Suppressor macrophage treated with lipopolysaccharide for 4 hours (primary cell): ENCODE results near the gene CD300A.

Experiments used
- DNase-seq: peaks from one replicate; pipeline ENCODE4 v3.0.0-alpha.2; 2020

CD300A gene

GRCh38 chr17:74466111-74466827 lies at the start of gene CD300A:
TSS of gene CD300A (plus strand) at chr17:74466634. CDS start at chr17:74466704, 70 bp downstream.
- peak; percentile 81 for DNase-seq

- DNase-seq, result peak; percentile 77
Observed at GRCh38 chr17:74417178-74418045, 49.0 kb upstream of the CD300A start.

- no peak for DNase-seq
Observed at GRCh38 chr17:74419928-74420411, 46.5 kb upstream of the CD300A start.

GRCh38 chr17:74424117-74424516 lies 42.3 kb upstream of the CD300A start:
- no peak for DNase-seq

DNA sequence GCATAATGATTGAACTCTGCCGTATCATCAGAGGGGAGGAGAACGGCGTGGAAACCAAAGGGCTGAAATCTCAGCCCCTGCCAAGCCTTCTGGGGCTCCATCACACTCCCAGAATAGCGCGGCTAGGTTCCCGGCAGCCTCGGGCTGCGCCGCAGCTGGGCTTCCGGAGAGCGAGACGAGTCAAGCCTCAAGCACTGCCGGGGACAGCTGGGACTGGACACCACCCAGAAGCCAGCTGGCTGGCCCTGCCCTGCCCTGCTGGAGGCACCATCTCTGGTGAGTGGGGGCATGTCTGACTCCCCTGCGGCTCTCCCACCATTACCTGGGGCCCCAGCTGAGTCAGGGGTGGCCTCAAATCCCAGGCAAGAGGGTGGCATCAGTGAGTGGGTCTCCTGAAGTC lies 41.8 kb upstream of the CD300A start:
- no peak for DNase-seq

- no peak for DNase-seq
Observed at GRCh38 chr17:74426551-74427047, 39.8 kb upstream of the CD300A start.

DNA sequence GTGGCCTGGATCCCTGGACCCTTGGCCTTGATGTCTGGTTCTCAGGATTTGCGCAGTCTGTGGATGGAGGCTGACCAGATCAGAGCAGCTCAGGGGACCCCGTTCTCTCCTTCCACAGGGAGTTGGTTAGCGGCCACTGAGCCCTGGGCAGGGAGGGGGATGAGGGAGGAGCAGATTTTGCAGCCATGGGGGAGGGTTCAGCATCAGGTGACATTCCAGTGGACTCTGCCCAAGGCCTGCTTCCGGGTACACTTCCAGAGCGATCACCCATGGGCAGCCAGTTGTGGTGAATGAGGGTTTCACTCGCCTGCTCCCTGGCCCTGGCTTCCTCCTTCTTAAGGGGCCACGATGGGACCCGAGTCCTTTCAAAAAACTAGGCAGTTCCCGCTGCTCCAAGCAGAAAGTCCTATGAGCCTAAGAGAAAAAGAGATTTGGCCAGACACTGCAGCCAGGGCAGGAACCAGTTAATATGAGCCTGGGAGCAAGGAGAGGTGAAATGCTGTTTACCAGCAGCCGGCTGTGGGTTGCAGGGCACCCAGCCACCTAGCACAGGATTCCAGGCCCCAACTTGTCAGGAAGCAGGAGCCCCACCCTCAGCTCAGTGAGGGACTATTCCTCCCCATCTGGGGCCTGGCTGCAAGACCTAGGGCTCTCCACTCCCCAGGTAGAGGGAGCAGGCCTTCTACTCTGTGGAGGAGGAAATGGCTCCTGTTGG lies 39.2 kb upstream of the CD300A start:
- DNase-seq, result no peak

DNA sequence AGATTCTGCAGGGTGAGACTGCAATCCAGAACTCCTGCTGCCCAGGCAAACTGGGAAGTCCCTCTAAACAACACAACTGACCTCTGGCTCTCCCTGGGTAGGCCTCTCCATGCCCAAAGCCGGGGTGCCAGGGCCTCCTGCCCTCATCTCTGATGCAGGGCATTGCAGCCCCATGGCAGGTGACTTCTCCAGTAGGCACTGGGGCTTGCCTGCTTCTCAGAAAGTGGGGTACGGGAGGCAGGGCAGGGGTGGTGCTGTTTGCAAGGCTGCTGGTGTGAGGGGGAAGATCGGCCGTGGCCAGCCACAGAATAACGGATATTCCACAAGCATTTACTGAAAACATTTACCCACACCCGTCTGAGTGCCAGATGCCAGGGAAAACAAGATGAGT lies 38.7 kb upstream of the CD300A start:
- DNase-seq, result no peak

GRCh38 chr17:74429604-74430384 lies 36.6 kb upstream of the CD300A start:
- DNase-seq, result no peak

DNA sequence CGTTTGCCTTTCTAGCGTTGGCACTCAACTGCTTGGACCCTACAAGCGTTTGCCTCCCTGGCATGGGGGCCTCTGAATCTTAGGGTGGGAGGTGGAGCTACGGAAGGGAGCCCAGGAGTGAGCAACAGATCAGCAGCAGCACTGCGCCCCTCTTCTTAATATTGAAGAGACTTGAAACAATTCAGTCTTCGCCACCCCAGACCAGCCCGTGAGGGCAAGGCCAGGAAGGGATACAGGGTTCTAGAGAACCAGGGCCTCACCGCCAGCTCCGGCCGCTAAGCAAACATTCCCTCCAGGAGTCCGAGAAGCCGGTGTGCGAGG lies 36.1 kb upstream of the CD300A start:
- no peak for DNase-seq

DNA sequence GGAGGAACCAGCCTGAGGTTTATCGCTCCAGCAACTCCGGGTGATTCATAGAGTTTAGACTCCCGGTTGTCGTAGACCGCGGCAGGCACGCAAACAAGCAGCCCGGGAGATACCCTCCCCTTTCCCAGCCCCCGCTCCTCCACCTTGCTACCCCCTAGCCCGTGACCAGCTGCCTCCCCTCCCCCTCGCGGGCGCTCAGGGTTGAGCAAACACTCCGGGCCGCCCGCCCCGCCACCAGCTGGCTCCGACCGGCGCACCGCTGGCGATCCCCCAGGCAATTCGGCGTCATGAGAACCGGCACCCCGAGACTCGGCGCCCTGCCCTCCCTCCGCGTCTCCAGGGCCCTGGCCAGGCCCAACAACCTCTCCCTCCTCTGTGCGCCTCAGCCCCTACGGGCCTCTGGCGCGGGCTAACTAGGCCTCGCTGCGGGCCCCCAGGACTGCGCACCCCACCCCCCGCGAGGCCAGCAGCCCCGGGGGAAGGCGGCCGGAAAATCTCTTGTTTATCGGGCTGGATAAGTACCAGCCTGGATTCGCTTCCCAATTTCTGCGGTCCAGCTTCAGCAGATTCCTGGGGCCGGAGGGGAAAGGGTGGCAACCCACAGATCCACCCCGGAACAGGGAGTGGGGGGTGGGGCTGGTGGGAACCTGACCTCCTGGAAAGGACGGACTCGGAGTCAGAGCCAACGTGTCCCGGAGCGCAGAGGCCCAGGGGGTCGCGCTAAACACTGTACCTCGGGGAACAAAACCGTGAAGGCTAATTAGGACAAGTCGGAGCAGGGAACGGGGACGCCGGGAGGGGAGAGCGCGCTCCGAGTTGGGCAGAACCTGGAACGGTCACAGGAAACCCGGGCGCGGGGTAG lies 35.5 kb upstream of the CD300A start:
- DNase-seq, result peak; percentile 47

DNA sequence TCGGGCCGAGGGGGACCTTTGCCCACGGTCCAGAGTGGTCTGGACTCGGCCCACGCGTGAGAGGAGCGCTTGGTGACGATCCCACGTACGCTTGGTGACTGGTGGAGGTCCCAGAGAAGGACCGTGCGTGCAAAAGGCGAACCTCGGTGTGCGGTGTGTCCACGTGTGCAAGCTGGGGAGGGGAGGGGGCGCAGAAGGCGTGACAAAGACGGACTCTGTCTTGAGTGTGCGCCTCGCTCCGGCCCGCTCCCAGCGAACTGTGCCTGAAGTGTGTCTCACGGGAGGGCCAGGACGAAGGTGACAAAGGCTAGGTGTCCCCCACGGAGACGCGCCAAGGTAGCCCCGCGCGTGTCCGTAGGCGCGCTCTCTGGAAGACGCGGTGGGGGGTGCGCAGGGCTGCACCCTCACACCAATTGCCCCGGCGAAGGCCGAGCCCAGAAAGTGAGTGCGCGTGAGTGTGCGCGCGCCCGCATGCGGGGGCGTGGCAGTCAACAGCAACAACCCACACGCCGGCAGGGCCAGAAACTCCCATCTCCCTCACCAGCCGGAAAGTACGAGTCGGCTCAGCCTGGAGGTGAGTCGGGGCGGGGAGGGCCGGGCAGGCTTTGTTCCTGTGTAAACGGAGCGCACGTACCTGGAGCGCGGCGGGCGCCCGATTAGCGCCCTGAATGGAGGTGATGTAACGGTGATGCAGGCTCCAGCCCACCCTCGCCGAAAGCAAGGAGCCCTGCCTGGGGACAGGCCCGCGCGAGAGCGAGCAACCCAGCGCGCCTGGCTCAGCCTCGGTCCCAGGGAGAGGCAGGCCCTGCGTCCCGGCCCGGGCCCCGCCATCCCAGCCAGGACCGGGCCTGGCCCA lies 34.6 kb upstream of the CD300A start, which contains the start of gene GPRC5C:
Gene GPRC5C, plus strand, starts transcription at position 521 of the 856 bp plus-strand sequence. CDS start 7,689 bp downstream, outside the sequence.
- peak; percentile 23 for DNase-seq

GRCh38 chr17:74432424-74432690 lies 34.1 kb upstream of the CD300A start:
- no peak for DNase-seq

GRCh38 chr17:74432766-74433391 lies 33.6 kb upstream of the CD300A start:
- DNase-seq, result no peak

DNA sequence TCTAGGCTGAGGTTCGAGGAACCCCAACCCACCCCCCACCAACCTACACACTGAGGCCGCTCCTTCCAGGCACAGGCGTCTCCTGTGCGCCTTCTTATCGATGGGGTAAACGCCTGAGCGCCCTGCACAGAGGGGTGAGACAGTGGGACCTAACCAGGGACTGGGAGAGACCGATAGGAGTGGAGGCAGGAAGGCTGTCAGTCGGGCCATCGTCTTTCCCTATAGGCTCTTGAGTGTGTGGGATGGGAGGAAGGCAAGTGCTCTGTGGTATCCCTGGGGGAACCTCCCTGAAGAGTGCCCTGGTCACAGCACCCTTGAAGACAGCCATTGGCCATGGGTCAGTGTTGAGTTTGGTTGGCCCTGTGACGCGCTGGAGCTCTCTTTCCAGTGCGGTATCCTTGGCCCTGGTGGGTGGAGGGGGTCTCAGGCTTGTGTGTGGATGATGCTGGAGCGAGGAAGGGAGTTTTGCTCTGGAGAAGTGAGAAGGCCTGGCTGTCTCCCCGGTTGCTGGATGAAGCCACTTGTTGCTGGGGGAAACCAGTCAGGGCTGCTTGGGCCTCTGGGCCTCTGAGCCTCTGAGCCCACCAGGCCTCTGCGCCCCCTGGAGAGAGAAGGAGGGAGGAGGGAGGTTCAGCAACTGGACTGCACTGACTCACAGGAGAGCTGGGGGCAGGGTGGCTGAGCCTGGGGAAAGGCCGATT lies 32.9 kb upstream of the CD300A start:
- DNase-seq, result no peak

DNA sequence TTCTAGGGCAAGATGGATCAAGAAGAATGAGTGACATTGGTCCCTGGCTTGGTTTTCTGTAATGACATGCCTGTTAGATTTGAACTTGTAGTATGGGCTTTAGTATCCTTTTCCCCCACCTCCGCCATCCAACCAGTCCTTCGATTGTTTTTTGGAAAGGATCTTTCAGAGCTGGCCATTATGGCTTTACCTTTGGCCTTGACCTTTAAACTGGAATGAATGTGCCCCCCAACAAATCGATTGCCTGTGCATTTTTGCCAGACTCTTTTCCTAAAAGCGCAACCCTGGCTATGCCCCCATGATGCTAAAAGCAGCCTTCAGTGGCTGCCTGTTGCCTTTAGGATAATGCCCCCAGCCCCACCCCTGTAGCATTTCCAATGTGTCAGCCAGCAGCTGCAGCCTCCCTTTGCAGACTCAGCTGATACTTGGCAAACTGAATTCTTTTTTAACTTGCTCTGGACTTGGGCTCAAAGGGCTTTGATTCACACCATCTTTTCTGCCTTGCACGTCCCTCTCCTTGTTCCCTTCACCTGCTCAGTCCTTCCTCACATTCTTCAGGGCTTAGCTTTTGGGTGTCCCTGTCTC lies 30.6 kb upstream of the CD300A start:
- DNase-seq, result no peak

DNA sequence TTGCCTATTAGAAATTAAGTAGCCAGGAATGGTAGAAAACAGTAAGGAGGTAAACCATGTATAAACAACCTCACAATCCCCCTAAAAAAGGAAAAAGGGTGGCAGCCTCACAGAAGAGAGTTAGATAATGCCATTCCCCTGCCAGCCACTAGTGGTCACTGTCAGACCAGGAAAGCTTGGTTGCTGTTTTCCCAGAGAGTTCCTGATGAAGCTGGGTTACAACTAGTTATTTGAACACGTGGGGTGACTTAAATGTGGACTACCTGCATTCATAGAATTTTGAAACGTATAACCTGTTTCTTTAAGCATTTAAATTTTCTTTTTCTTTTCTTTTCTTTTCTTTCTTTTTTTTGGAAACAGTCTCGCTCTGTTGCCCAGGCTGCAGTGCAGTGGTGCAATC lies 28.7 kb upstream of the CD300A start:
- peak; percentile 40 for DNase-seq

GRCh38 chr17:74439691-74440567 lies 26.5 kb upstream of the CD300A start:
- no peak for DNase-seq
